Measurements from ENCODE around the gene PARVB. TPM values are rescaled to one million over a fixed set of nuclear protein-coding genes. Genes with fewer than 3 reads are reported as not detected.

Gene PARVB
- total and polyA plus RNA-seq, 2 of the 8 experiments (the other 6 are each of a cell fraction or from before 2014, with no cell fraction given): 14.5 to 18.6 TPM

DNA sequence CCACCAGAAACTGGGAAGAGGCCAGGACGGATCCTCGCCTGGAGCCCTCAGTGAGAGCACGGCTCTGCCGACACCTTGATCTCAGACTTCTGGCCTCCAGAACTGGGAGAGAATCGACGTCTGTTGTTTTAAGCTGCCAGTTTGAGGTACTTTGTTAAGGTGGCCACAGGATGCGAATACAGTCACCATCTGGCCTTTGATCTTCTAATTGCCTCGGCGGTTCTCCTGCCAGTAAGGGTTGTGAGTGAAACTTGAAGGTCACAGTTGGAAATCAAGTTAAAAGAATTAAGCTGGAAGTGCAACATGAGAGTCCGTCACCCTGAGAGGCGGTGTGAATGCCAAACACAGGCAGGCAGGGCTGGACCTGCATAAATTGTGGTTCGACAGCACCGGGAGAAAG lies 27.9 kb downstream of the PARVB start:
- POLR2A ChIA-PET (ENCODE audit: partially characterized antibody): no interaction called here
- Histone ChIP-seq H3K18ac (ENCODE audit: extremely low read depth, low read length) (no peak overlapping the region), H4K5ac (ENCODE audit: insufficient read length, low read depth, low read length) (no peak overlapping the region), H4K91ac (replicated peaks; ENCODE audit: insufficient read length, low read length) (no peak overlapping the region), H2BK5ac (ENCODE audit: low read depth, low read length) (no peak overlapping the region), H4K20me1 (replicated peaks in 1 of 2; ENCODE audit: control insufficient read depth in 1 of 2, insufficient read depth in 2 of 2, low read length in 2 of 2) (no peaks in the 10 kb centered on the region), H3K79me2 (ENCODE audit: control insufficient read depth in 1 of 2, insufficient read depth in 2 of 2, low read length in 2 of 2) (no peaks in the 10 kb centered on the region), H3K79me1 (ENCODE audit: low read depth, low read length) (no peaks in the 10 kb centered on the region; the same call in 1 of the 2 replicates), H2BK20ac (ENCODE audit: low read length) (no peak overlapping the region), H3K56ac (replicated peaks; ENCODE audit: insufficient read length, low read depth, low read length) (no peak overlapping the region), H2AFZ (ENCODE audit: low read length) (no peak overlapping the region), H2AK5ac (ENCODE audit: low read depth, low read length) (no peak overlapping the region), H3K4me3 (ENCODE audit: extremely low read depth in 1 of 4, insufficient read depth in 2 of 4, low read depth in 3 of 4, low read length in 4 of 4) (no peak overlapping the region), H3K4ac (replicated peaks; ENCODE audit: insufficient read length, low read depth, low read length) (no peak overlapping the region), H3K9ac (replicated peaks in 1 of 4; ENCODE audit: extremely low read depth in 1 of 4, low read depth in 3 of 4, low read length in 3 of 4) (no peak overlapping the region), H3K27me3 (replicated peaks in 1 of 4; ENCODE audit: control insufficient read depth in 3 of 4, extremely low read depth in 1 of 4, insufficient read depth in 3 of 4, low read length in 3 of 4) (no peaks in the 10 kb centered on the region), H4K8ac (ENCODE audit: extremely low read depth, insufficient read depth, low read length) (no peak overlapping the region), H3K23ac (ENCODE audit: insufficient read length) (no peak overlapping the region), H2BK12ac (ENCODE audit: low read depth, low read length) (no peak overlapping the region), H3K14ac (ENCODE audit: insufficient read length) (no peak overlapping the region), H3K9me3 (ENCODE audit: insufficient read depth in 2 of 2, low read depth in 1 of 2, low read length in 1 of 2) (no peaks in the 10 kb centered on the region), H3K36me3 (ENCODE audit: control insufficient read depth in 2 of 4, insufficient read depth in 4 of 4, low read length in 3 of 4) (no peaks in the 10 kb centered on the region), H2BK120ac (replicated peaks; ENCODE audit: low read depth, low read length) (no peak overlapping the region), H3K4me2 (ENCODE audit: insufficient read depth in 1 of 2, low read depth in 2 of 2, low read length in 2 of 2) (no peak overlapping the region; a peak in 1 of 4 replicates), H2BK15ac (ENCODE audit: low read length) (no peak overlapping the region), H3K23me2 (ENCODE audit: low read depth, low read length) (no peaks in the 10 kb centered on the region), H3K4me1 (replicated peaks in 1 of 4; ENCODE audit: control insufficient read depth in 3 of 4, insufficient read depth in 4 of 4, low read length in 3 of 4) (peaks cover 3 to 11% (median 5%) of the 10 kb centered on the region in 4 experiments), H3K27ac (ENCODE audit: low read depth, low read length) (no peak overlapping the region)
- CTCF ChIA-PET (ENCODE audit: partially characterized antibody): interaction anchor here (1.2 kb wide), 1 partner anchor 18 kb away, joined by 3 read pairs; no protein-coding TSS in a partner anchor
- 64% methylated on average over 13 of the region's 13 CpGs; no CpG with 5 or more reads in 1 of the 2 experiments for WGBS, 2 experiments (ENCODE audit: extremely low coverage in 1 of 2, insufficient coverage in 1 of 2, insufficient read length in 1 of 2, insufficient replicate concordance in 2 of 2, low coverage in 1 of 2, low lambda C conversion rate in 2 of 2, missing lambda C conversion rate in 1 of 2)
- DNase-seq (ENCODE audit: low read depth in 1 of 2, low spot score in 2 of 2): no peak
- no peak for FAIRE-seq
- TF ChIP-seq GABPA (IDR thresholded peaks at IDR 0.05; ENCODE audit: borderline replicate concordance, insufficient read depth, low read length) (no peak), NANOG (IDR thresholded peaks at IDR 0.05; ENCODE audit: insufficient read depth, low read depth, low read length, poor library complexity, severe bottlenecking) (peak; percentile 34), SP1 (IDR thresholded peaks at IDR 0.05; ENCODE audit: low read depth, low read length) (no peak), GTF2F1 (IDR thresholded peaks at IDR 0.05; ENCODE audit: borderline replicate concordance, low read depth, low read length) (no peak), POLR2AphosphoS5 (IDR thresholded peaks at IDR 0.05; ENCODE audit: low read depth, low read length) (no peak), YY1 (IDR thresholded peaks at IDR 0.05; ENCODE audit: low read depth, low read length) (no peak)
